ENCODE measurements around the gene HOMER1.

Gene HOMER1

DNA sequence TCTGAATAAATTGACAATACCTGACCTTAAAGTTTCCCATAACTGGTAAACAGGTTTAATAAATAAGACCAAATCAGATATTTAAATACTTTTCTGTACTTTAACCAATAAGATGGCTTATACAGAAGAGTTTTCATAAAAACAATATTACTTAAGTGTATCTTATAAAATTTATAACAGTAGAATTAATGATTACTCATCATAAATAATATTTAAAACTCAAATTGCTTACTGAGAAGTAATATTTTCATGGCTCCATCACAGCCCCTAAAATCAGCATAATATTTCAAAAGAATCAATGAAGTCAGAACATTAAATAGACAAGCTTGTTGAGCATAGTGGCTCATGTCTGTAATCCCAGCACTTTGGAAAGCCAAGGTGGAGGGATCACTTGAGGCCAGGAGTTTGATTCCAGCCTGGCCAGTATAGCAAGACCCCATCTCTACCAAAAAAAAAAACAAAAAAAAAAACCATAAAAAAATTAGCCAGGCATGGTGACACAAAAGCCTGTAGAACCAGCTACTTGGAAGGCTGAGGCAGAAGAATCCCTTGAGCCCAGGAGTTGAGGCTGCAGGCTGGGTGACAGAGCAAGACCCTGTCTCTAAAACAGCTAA is 23.5 kb downstream of the HOMER1 start:
- DNase-seq: no peak

DNA sequence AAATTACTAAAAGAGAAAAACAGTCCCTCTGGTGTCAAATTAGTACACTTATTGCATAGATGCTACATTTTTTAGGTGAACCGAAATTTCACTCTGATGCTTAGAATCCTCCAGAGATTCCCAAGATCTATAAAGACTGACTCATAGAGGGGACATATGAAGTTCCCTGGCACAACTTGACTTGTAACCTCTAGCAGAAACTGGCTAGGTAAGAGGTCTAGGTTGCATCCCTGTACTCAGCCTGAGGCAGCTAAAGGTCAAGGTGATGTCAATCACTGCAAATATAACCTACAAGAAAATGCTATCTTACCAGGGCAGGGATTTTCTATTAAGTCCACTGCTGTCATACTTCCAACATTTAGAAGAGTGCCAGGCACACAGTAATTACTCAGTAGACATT is 24.2 kb downstream of the HOMER1 start:
- DNase-seq: no peak

DNA sequence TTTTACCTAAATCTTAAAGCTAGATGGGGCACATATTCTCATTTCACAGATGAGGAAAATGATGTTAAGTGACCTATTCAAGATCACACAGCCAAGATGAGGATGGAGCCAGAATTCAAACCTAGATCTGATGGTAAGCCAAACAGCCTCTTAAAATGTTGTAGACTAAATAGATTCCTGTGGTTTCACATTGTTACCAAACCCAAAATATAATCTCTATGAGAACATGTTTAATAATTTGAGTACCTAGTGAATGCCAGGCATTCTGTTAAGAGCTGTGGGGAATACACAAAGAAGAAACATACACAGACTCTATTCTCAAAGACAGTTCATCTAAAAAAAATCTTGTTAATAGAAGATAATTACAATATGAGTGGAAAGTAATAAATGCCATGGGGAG is 25.2 kb downstream of the HOMER1 start:
- DNase-seq: no peak

DNA sequence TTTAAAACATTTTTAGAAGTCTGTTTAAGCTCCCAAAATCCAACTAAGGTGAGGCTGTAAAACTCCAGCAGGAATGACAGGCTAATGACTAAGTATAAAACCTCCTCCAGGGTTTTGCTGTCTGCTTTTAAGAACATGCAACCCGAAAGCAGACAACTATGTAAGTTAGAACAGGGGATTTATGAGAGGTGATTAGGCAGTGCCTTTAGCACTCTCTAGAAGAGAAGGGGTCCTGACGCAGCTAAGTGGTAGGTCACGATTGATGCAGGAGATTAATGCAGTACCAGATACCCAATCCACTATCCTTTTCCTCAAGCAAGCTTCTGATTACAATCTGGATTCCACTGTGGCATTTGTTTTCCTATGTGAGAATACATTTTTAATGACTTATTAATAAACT is 25.9 kb downstream of the HOMER1 start:
- no peak for DNase-seq

DNA sequence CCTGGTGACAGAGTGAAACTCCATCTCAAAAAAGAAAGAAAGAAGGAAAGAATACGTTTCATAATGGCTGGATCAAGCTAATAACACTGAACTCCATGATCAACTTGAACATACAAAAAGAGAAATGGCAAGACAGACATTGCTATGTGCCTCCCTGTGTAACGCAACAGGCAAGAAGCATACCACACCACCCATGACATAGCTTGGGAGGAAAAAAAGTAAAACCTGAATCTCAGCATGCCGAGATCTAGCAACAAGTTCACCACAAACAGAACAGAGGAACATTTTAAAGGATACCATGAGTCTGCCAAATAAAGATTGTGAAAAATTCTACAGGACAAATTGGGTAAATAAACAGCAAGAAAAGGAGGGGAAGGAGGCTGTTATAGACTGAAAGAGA is 26.7 kb downstream of the HOMER1 start:
- DNase-seq: no peak

DNA sequence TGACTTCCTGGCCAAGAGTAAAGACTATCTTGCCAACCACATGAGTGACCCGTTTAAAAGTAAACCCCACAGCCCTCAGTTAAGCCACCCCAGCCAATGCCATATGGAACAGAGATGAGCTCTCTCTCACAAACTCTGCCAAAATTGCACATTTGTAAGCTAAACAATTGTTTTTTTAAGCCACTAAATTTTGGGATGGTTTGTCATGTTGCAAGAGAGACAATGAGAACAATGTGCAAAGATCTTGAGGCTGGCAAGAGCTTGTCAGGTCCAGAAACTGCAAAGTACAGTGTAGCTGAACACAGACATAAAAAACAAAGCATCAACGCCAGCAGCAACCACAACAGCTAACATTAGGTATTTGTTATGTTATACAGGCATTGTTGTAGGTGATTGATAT is 27.8 kb downstream of the HOMER1 start:
- no peak for DNase-seq

DNA sequence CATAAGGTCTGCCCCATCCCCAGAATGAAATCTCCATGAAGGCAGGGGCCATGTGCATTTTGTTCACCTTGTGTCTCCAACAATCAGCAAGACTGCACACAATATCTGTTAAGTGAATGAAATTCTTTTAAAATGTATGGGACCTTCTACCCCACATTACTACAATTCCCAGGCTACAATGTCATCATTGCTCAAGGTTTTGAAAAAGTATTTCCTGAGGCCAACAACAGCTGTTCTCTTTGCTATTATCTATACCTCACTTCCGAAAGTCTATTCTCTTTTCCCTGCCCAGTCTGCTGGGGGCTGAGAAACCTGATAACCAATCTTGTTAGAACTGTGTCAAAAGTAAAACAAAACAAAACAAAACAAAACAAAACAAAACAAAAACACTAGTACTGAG is 29.2 kb downstream of the HOMER1 start:
- DNase-seq: no peak

DNA sequence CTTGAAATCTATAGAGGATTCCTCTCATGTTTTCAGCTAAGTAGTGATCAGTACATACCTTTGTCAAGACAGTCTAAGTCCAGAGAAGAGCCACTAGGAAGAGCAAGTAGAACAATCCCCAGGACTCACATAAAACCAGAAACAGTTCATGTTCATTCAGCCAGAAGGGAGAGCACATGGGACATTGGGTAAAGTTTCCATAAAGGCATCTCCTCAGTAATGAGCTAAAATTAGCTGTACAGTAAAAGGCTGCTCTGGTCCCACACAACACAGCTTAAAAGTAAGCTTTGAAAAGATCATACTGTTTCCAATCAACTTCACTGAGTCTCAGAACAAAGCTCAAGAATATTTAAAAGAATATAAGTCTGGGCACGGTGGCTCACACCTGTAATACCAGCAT is 32.4 kb downstream of the HOMER1 start:
- DNase-seq: no peak

DNA sequence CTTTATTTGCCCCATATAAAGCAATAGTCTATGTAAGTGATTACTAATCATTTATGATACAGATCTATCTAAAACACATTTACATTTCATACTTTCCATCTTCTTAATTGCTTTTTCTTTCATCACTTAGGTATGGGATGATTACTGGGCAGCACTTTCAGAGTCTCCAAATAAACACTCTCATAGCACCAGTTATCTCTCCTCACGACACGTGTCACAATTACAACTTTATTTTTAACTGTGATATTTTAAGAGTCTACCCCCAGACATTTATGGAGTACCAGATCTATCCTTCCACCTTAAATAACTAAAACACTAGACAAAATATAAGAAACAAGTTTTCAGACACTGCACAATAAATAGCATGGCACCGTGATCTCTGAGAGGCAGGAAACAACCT is 32.9 kb downstream of the HOMER1 start:
- DNase-seq: no peak

DNA sequence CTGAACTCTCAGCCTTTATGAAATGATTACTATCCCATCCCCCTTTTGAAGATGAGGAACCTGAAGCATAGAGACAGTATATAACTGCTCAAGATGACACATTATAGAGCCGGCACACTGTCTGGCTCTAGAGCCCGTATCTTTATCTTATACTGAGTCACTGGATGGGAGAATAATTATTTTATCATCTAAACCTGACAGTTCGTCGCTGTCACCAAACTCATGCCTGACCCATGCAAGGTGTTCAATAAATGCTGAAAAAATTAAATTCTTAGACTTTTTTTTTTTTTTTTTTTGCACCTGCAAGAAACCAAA is 38.8 kb downstream of the HOMER1 start:
- no peak for DNase-seq

DNA sequence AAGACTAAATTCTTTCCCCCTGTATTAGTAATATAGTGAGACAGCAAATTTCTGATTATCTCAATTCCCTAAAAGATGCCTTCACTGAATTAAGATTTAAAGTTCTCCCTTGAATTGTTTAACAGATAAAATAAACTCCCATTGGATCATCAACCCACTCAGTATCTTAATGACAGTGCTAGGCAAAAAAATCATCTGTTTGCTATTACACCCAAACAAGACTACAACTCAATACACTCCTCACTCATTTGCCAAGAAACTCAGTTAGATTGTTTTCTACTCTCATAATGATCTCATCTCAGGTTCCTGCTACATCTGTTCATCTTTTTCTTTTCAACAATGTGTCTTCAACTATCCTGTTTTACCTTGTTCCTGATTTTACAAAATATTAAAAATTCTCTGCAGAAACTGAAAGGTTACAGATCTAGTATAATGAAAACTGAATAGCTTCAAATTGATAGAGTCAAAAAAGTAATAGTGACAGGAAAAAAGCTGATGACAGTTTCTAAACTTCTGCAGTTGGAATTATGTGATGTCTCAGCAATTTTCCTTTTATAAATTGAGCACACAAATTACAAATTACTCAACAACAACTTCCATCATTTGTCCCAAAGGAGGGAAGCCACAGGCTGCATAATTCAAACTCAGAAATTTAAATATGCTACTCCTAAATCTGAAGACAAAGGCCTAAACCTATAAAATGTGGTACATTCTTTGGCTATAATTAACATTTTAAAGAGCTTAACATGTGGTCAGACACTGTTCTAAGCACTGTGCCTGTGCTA is 39.4 kb downstream of the HOMER1 start:
- DNase-seq: no peak

DNA sequence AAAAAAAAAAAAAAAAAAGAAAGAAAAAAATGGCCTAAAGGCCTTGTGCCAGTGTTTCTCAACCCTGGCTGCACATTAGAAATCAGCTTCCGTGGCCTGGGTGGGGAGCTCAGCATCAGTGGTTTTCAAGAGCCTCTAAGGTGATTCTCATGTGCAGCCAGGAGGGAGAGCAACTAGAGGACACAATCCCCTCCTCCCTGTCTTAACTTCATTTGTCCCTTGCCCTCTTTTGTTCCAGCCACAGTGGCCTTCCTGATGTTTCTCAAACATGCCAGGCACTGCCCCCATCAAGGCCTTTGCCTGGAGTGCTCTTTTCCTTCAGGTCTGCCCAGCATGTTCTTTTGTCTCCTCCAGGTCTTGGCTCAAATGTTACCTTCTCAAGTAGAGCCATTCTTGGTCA is 42.4 kb downstream of the HOMER1 start:
- no peak for DNase-seq

DNA sequence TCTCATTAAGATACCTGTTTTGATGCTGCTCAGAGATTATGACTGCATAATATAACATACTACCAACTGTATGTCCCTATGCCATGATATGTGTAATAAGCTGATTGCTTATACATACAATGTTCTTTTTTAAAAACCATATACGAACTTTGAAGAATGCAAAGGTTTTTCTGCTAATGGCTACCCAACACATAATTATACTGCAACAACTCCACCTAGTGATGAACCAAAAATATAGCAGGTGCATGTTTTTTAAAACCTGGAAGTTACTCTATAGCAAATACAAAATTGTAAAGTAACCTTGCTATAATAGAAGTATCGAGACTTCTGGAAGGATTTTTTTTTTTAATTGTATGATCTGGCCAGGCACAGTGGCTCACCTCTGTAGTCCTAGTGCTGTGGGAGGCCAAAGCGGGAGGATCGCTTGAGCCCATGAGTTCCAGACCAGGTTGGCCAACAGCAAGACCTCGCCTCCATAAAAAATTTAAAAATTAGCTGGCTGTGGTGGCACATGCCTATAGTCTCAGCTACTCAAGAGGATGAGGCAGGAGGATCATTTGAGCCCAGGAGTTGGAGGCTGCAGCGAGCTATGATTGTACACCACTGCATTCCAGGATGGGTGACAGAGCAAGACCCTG is 49.1 kb downstream of the HOMER1 start:
- peak; percentile 18 for DNase-seq

DNA sequence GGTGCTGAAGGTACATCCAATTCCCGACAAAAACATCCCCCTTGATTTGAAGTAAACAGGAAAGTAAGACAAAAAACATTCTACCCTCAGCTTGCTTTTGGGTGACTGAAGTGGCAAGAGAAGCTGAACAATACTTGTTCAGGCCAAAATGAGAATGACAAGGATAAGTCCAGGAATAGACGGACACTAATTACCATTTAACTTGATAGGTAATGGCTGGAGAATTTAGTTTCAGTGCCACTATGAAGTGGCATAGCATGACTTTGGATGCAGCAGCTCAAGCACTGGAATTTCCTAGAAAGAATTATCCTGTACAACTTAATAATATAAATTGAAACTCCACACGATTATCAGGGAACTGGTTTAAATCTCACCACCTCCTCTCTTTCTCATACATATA is 49.7 kb downstream of the HOMER1 start:
- no peak for DNase-seq

DNA sequence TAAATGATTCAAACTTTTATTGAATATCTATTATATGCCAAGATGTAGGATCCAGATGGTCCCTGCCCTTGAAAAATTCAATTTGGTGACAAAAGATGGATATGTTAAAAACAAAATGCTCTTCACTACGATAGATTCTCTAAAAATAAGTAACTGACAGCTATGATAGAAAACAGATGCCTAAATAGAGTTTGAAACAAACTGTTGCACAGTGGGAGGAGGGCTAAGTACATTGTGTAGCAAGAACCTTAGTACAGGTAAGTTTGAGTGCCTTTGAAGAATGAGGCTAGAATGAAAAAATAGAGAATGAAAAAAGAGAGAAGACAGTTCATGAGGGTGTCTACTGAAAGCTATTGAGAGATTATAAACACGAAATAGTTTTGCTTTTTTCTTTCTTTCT is 54.3 kb downstream of the HOMER1 start:
- no peak for DNase-seq

DNA sequence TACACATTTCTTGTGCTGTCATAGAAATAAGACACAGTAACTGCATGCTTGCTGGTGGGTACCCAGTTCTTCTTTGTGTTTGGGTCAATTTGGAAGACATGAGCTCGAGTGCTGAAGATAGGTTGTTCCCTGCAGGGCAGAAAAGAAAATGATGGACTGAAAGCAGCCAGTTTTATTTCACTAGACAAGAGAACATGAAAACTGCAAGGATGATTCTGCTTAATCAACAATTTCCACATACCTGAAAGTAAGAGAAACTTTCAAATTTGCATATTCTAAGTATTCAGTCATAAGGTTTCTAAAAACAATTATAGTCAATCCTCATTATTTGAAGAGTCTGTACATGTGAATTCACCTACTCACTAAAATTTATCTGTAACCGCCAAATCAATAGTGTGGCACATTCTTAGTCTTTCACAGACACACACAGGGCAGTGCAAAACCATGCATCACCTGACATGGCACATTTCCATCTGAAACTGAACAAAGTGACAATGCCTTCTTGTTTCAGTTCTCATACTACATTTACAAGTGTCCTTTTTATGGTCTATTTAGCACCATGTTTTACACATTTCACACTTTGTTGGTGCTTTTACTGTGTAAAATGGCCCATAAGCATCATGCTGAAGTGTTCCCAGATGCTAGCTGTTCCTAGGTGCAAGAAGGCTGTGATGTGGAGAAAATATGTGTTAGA is 56.9 kb downstream of the HOMER1 start:
- no peak for DNase-seq

DNA sequence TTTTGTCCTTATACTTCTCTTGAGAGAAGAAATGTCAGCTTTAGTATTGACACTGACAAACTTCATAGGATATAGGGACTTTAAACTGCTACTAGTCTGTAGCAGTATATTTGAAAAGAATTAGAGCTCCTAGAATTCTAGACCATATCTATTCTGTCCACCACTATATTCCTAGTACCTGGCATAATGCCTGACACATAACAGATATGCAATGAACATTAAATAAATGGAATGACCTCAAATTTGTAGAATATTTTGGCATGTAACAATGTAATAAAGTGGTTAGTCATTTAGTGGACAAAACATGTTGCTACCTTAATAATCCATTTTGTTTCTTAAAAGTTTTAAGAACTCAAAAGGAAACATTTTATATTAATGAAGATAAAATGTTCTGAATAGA is 57.5 kb downstream of the HOMER1 start:
- DNase-seq: no peak

DNA sequence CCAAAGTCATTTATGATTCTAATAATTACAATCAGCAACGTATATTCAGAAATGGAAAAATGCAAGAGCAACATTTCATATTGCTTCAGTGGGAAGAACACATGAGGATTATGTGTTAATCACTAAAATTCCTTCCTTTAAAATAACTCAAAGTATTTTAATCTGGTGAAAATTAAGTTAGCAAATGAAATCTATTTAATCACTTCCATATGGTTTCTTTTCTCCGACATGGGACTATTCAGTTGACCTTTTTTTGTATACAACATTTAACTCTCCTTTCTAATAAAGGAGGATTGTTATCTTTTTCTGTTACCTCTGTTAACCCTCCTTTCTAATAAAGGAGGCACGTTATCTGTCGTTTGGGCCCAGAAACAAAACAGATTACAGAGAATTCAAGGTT is 59.9 kb downstream of the HOMER1 start:
- DNase-seq: no peak

DNA sequence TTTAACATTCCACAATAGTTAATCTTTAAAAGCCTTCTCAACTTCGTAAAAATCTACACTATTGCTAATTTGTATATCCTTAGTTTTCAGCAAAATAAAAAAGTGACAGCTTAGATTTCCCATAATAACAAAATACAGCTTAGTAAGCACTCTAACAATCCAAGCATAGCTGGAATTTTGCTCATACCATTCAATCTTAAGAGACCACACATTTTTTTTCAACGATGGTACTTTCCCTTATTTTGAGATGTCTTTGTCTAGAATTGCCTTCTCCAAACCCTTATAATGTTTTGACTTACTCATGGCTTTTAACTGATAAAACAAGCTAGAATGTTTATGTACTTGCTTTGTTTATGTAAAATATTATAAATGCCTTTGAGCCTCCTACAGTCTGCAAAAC is 65.6 kb downstream of the HOMER1 start:
- DNase-seq: no peak

DNA sequence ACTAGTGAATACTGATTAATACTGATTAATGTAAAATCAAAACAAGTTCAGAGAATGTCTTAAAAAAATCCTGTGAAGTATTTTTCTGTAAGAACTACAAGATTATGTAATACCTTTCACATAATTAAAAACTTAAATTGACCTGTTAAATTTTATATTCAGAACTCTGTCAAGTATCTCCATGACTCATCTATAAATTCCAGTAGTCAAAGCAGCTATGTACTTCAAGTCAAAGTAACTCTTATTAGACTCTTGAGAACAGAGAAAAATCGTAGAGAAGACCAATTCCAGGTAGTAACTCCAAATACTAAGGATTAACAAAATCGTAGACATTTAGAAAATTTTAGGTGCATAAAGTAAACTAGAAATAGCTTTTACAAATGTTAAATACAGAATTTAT is 77.1 kb downstream of the HOMER1 start:
- DNase-seq: no peak

DNA sequence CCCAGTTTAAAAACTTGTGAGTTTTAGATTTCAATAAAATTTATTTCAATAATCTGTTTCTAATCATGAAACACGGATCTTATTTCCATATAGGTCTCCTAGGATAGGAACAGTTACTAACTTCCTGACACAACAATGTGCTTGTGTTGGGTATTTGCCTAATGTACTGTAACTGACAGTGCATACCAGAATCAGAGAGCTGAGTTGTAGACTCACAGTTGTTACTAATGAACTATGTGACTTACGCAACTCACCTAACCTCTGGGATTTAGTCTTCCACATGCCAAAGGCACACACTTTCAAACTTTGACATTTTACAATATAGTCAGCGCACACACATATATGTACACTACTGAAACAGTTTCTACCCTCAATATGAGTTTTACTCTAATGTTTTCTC is 77.7 kb downstream of the HOMER1 start:
- no peak for DNase-seq

DNA sequence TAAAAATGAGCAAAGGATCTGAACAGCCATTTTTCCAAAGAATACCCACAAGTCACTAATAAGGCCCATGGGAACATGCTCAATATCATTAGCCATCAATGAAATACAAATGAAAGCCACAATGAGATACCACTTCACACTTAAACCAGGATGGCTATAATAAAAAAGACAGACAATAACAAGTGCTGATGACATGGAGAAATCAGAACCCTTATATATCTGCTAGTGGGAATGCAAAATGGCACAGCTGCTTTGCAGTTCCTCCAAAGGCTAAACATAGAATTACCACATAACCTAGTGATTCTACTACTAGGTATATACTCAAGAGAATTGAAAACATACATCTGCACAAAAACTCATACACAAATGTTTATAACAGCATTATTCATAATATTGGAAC is 83.7 kb downstream of the HOMER1 start:
- no peak for DNase-seq

DNA sequence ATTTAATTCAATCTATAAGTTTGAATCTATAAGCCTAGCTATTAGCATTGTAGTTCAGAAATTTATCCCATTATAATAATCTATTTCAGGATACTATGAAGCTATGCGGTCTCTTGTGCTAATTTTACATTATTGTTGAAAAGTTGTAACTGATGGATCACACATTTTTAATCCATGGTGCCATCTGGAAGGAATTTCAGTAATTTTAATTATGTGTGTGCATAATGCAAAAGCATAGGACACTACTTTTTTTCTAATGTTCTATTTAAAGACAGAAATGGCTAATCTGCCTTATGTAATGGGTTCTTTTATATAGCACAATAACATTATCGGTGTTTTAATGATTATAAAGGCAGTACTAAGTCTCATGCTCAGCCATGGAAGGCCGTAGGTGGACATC is 90.6 kb downstream of the HOMER1 start:
- DNase-seq: no peak

DNA sequence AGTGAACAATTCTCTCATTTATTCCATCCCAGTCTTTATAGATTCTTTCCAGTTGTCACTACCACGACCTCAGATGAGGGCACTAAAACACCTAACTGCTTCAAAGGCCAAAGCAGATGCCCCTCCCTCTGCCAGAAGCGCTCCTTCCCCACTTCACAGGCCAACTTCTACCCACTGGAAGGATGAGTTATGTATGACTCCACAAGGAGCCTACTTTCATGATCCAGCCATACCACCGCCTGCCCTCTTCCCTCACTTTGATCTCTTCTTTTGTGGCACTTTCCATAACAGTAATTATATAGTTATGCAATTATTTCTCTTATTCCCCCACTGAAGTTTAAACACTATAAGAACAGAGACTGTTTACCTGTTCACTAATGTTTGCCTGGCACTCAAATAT is 93.7 kb downstream of the HOMER1 start:
- DNase-seq: no peak
